GM20000 (cell line): ENCODE results near the gene EPHB2.

Source experiments
- DNase-seq: peaks from one replicate; pipeline ENCODE4 v3.0.0; 2012; ENCODE audit warnings: low spot score
- CTCF ChIP-seq: IDR thresholded peaks from 2 replicates; pipeline ENCODE4 v1.5.1; 2012; ENCODE audit warnings: mild to moderate bottlenecking, control low read depth; ENCODE audit errors: extremely low read depth, missing control alignments

The EPHB2 gene

GRCh38 chr1:22777388-22778057, 66.9 kb downstream of the EPHB2 start:
- no peak for DNase-seq
- no peak for TF ChIP-seq CTCF

GRCh38 chr1:22778408-22778807, 67.8 kb downstream of the EPHB2 start:
- DNase-seq: no peak
- TF ChIP-seq CTCF: no peak

DNA sequence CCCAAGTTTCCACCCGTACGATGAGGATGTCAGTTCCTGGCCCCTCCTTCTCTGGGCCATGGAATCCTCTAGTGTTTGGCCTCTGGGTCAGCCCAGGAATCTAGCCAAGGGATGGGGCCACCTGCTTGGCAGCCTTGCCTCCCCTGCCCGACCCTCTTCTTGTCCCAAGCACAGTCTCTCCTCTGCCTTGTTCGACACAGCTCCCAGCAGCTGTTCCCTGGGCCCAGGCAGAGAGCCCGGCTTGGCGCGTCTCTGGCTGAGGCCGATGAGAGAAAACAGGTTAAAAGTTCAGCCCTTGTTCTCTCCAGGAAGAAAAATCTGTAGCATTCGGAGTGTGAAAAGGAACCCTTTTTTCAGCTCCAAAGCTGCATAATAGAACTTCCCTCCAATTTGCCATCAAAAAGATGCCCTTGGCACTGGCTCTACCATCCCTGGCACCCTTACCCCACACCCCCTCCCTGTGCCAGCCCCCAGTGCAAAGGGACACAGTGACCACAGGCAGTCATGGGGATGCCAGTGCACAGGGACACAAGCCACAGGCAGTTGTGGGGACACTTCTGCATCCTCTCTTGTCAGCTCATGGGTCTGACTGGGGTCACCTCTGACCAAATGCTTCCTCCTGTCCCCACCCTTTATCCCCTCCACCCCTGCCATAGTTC, 68.4 kb downstream of the EPHB2 start:
- no peak for TF ChIP-seq CTCF

DNA sequence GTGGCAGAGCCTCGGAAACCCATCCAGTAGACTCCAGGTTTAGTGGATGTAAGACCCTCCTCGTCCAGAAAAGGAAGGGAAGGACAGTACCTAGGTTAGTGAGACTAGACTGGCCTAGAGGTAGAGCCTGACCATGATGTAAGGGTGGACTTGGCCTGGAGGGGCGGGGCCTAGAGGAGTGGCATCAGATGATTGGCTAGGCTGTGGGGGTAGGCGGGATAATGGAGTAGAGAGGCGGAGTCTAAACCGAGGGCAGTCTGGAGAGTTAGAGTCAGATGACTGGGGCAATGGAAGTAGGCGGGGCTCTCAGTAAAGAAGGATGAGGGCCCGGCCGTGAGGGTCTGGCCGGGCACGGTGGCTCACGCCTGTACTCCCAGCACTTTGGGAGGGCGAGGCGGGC, 70.1 kb downstream of the EPHB2 start:
- no peak for DNase-seq
- TF ChIP-seq CTCF: no peak

More for the DNA sequence above, 68.4 kb downstream of the EPHB2 start:
- no peak for DNase-seq

GRCh38 chr1:22781483-22781882, 70.8 kb downstream of the EPHB2 start:
- TF ChIP-seq CTCF: no peak
- no peak for DNase-seq

- no peak for DNase-seq
- TF ChIP-seq CTCF: no peak
Observed at GRCh38 chr1:22782406-22782805, 71.8 kb downstream of the EPHB2 start.

- no peak for TF ChIP-seq CTCF
- no peak for DNase-seq
Observed at GRCh38 chr1:22784317-22784716, 73.7 kb downstream of the EPHB2 start.
